ENCODE data around the gene TBX2.
"Not testable (repeated sequence)": the region's sequence is repeated elsewhere in the genome, so short reads cannot be mapped to it uniquely, and the experiment has no call there.

The TBX2 gene

DNA sequence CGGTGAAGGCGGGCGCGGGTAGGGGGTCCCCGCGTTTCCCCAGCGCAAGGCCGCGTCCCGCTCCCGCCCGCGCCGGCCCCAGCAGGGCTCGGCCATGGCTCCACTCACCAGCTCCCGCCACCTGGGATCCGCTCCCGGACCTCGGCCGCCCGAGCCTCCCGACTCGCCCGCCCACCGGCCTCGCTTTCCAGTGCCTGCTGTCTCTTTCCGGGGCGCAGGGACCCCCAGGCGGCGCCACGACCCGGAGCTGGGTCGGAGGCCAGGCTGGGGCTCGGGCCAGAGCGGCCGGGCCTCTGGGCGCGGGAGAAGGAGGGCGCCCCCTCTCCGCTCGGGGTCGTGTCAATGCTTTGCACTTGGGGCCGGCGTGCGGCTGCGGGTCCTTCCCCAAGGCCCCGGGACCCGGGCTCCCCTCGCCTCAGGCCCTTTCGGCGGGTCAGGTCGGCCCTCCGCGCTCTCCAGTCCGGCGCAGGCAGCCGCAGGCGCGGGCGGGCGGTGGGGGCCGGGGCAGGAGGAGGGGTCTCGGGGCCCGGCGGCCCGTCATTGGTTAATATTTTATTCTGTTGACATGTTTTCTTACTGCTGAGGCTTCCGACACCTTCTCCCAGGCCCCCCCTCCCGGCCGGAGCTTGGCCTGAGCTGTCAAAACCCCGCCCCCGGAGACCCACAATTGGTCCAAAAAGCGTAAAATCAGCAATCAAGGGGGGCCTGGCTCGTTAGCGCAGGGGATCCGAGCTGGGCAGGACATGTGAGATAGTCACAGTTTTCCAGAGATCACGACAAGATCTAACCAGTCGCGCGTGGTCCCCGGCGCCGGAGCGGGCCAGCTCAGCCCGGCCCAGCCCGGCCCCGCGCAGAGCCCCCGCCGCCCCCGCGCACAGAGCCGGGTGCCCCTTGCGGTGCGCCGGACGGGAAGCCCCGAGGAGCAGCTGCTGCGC, at the start of gene TBX2:
Gene TBX2, plus strand, starts transcription at position 713 of the 935 bp plus-strand sequence. CDS start 334 bp downstream, outside the sequence.
- no peak for DNase-seq

DNA sequence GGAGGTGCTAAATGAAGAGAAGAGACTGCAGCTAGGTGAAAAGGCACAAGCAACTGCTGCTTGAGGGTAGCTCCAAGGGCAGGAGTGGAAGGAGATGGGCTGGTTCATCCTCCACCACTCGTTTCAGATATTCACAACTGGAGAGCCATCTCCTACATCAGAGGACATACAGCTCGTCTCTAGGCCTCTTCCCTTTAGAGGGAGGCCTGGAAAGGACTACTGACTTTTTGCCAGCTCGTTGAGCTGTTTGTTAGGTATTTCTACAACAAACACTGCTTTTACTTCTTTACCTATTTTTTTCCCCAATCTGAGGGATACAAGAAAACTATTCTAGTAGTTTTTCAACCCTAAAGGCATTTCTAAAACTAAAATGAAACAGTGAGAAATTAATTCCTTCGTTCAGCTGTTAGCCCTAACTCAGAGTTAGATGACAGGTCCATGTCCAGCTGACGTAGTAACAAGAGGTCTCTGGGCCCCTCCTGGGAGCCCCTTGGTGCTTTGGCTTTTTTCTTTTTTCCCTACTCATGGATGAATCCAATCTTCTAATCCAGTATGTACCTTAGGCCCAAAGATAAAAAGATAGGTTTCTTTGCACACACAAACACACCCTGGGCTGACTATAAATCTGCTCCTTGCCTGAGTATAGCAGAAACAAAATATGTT, 47.8 kb upstream of the TBX2 start:
- no peak for DNase-seq

DNA sequence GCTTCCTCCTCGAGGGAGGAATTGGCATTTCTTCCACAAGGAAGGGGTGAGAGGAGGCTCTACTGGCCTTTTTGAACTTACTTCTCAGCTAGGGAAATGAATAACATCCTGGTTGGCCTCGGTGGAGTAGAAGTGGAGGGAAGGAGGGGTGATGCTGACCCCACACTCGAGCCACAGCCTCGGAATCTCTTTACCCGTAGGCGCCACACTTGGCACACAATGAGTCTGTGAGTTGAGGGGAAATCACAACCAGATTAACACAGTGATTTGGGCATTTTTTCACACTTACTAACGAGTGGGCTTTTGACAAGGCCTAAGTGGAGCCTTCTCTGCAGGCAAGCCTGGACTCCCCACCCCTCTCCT, 47.3 kb upstream of the TBX2 start:
- DNase-seq = no peak

DNA sequence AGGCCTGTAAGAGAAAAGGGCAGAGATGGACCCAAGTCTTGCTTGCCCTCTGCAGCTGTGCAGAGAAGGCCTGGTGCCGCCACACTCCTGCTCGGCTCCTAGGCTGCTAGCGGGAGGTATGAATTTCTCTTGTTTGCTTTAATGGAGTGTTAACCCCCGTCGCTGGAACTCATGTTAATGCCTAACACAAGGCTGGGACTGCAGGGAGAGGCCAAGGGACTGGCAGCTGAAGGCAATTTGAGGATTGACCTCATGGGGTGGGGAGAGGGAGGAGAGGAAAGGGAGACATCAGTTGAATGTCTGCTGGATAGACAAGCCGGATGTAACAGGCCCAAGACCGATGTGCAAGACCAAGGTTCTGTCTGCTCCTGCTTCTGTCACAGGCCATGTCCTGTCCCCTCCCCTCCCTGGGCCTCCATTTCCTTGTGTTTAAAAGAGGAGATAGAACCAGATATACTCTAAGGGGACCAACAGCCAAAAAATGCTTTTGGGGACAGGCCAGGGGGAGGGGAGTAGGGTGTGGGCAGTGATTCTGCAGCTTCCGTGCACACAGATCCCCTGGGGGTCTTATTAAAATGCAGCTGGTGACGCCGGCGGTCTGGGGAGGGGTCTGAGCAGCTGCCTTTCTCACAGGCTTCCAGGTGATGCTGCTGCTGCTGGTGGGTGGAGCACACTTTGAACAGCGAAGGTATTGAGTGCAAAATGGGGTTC, 46.7 kb upstream of the TBX2 start:
- no peak for DNase-seq

DNA sequence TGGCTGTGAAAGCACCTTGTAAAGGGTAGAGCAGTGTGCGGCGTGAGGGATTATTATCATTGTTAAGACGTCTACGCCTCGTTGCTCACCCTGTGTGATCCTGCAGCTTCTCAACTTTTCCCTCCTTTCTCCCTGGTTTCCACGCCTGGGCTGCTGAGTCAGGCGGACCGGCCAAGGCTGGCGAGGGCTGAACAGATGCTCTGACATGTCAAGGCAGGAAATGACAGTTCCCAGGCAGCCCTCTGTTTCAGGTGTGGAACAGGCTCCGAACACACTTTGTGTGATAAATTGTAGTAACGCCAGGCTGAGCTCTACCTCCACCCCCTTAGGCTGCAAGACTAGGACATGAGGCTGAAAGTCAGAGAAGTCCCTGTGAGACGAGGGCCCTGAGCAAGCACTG, 46.0 kb upstream of the TBX2 start:
- no peak for DNase-seq

DNA sequence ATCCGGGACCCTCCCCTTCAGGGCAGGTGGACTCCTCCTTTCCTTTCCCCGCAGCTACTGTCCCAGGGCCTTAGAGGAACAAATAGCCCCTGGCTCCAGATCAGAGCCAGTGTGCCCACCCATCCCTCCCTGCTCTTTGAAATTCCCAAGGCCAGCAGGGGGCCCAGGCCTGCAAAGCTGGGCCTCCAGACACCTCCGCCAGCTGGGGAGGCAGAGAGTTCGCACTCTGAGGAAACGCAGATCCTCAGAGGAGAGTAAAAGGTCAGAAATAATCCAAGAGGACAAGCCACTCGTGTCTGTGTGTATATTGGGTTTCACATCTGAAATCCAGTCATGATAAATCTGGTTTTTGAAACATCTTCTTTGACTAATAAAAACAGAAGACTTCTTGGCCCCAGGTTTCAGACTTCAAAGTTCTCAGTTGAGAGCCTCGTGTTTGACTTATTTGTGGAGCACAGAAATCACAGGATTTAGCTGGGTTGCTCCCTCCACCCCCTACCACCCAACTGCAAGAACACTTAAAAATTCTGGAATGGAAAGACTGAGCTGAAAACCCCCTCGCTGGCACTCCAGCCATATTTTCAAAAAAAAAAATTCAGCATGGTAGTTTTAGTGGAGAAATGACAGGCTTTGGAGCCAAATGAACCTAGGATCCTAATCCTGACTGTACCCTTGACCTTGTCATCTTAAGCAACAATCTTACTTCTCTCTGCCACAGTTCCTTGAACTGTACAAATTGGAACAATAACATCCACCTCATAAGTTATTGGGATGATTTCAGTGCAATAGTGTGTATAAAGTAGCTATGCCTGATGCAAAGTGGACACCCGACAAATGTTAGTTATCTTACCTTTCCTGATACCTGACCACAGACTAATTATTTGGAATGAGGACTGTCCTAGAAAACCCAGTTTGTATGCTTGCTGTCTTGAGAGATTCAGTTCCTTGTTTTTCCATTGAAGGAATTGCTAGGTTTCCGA, 44.5 kb upstream of the TBX2 start:
- no peak for DNase-seq

DNA sequence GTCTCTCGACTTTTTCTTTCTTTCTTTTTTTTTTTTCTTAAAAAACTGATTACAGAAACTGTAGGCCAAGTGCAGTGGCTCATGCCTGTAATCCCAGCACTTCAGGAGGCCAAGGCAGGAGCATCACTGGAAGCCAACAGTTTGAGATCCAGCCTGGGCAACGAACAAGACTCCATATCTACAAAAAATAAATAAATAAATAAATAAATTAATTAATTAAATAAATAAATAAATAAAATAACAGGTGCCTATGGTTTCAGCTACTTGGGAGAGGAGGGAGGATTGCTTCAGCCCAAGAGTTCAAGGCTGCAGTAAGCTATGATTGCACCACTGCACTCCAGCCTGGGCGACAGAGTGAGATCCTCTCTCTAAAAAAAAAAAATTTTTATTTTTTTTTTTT, 42.6 kb upstream of the TBX2 start:
- DNase-seq = not testable (repeated sequence)

DNA sequence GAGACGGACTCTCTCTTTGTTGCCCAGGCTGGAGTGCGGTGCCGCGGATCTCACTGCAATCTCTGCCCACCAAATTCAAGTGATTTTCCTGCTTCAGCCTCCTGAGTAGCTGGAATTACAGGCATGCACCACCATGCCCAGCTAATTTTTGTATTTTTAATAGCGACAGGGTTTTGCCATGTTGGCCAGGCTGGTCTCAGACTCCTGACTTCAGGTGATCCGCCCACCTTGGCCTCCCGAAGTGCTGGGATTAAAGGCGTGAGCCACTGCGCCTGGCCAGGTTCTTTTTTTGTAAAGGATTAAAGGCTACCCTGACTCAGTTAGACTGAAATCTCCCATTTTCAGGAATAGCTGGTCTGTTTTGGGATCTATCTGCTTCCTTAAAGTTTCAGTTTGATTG, 40.1 kb upstream of the TBX2 start:
- not testable (repeated sequence) for DNase-seq

DNA sequence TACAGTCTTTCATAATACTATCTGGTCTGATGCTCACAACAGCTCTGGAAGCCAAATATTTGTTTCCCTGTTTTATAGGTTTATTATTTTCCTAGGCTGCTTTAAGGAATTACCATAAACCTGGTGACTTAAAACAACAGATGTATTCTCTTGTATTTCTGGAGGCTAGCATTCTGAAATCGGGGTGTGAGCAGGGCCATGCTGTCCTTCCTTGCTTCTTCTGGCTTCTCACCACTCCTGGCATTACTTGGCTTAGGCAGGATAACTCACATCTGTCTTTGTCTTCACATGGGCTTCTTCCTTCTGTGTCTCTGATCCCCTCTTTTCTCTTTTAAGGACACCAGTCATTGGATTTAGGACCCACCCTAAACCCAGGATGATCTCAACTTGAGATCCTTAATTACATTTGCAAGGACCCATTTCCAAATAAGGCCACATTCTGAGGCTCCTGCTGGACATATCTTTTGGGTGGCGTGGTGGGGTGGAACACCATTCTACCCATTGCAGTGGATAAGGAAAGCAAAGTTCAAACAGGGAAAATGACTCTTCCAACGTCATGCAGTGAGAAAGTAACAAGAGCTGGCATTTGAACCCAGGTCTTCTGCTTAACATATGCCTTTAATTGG, 39.2 kb upstream of the TBX2 start:
- DNase-seq = no peak

DNA sequence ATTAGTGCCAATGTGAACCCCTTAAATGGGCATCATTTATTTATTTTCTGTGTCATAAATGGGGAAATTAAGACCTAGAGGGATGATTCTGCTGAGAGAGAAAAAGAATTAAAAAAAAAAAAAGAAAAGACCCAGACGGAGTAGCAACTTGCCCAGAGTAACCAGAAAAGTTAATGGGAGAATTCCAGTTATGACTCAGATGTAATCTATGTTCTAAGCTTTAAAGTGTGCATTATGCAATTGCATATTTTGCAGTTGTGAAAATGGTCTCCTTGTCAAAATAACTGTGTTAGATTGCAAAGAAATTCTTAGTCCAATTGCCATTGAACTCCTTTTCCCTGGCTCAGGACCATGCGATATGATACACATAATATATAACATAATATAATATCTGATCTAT, 38.6 kb upstream of the TBX2 start:
- no peak for DNase-seq

DNA sequence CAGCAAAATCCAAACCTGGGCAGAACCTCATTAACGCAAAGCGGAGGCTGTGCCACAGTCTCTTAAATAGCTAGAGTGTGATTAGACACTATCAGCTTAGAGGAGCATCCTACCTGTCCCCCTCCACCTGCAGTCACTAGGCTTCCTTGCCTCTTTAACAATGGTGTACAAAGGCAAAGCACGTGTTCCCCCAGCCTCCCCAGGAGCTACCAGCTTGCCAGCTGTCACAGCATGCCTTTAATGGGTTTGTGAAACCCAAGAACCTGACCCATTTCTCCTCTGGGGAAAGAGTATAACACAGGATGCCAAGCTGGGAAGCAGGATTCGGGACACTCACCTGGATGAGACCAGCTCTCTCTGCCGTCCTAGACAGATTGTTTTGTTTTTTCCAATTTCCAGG, 37.2 kb upstream of the TBX2 start:
- DNase-seq = no peak

DNA sequence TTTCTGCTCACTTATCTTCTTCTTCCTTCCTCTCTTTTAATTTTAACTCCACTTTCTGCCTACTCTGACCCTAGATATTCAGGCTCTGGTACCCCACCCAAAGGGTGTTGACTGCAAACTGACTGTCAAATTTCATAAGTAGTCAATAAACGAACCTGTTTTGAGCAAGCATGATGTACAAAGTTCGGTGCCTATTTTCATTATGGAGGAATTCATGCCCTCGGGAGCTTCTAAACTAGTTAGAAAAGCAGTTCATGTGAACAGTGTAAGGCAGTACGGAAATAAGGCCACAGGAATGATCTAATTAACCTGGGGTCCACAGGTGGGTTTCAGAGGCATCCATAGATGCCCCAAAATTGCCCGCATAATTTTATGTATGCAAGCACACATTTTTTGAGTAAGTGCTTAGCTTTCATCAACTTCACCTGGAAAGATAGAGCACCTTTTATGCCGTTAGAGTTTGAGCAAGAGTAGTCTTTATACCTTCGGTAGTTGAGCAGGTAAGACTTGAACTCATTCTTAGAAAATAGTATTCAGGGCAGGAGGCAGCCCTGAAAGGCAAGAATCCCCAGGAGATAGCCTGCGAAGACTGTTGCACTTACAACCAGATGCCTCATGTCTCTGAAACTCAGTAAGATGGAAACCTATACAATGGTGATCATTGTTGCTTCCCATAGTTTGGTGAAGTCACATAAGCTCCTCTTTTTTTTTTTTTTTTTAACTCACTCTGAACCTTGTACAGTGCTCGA, 36.6 kb upstream of the TBX2 start:
- DNase-seq = no peak

DNA sequence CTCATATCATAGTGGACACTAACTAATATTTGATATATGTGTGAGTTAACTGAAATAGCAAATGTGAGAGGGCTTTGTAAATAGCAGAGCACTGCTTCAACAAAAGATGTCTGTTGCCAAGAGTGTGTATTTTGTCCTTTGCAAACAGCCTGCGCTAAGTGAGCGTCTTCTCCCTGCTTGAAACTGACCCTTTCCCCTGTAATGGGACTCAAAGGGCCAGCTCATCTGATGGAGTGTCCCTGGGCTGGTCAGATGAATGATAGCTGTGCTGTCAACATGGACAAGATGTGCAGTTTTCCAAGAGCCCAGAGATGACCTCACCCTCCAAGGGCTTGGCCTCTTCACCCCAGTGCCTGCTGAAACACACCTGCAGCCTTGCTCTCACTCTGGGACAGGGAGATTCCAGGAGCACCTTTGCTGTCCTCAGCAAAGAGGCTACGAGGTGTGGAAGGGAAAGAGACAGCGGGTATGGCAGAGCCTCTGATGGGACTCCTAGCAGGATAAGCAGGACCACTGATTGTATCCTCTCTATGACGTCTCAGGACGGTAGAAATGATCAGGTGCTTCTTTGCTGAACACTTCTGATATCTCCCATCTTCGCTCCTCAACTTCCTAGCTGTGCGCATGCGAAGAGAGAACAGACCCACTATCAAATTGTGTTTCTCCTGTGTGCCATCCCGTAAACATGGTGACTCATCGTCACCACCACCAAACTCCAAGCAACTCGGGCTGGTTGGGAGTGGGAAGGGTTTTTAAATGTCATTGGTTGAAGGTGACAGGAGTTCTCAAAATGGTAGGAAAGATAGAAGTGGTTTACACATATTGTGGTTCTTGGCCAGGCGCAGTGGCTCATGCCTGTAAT, 35.8 kb upstream of the TBX2 start:
- no peak for DNase-seq

DNA sequence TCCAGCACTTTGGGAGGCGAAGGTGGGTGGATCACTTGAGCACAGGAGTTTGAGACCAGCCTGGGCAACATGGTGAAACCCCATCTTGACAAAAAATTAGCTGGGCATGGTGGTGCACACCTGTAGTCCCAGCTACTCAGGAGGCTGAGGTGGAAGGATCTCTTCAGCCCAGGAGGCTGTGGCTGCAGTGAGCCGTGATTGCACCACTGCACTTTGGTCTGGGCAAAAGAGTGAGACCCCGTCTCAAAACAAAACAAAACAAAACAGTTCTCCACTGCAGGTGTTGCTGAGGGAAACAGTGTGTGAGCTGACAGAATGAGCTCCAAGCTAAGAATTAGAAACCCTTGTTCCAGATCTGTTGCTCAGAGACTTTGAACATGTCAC, 35.2 kb upstream of the TBX2 start:
- DNase-seq = no peak

DNA sequence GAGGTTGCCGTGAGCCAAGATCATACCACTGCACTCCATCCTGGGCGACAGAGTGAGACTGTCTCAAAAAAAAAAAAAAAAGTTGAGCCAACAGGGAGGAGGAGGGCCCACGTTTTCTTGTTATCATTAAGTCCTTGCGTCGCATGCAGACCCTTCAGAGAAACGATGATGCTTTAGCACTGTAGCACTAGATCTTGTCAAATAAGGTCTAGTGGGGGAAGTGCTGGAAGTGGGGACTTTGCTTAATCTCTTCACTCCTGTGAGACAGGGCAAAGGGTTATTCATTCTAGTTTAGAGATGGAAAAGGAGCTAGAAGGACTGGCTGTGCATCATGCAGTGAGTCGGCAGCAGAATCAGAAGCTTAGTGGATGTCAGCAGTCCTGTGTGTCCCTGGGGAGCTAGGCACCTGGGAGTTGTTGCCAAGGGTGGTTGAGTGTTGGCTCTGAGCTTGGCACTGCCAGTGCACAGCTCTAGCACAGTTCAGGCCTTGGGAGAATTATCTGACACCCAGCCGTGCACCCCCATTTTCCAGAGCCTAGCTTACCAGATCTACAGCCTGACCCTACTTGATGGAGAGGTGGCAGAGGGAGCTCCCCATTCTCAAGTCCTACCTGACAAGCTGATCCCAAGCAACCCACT, 33.4 kb upstream of the TBX2 start:
- DNase-seq = no peak

DNA sequence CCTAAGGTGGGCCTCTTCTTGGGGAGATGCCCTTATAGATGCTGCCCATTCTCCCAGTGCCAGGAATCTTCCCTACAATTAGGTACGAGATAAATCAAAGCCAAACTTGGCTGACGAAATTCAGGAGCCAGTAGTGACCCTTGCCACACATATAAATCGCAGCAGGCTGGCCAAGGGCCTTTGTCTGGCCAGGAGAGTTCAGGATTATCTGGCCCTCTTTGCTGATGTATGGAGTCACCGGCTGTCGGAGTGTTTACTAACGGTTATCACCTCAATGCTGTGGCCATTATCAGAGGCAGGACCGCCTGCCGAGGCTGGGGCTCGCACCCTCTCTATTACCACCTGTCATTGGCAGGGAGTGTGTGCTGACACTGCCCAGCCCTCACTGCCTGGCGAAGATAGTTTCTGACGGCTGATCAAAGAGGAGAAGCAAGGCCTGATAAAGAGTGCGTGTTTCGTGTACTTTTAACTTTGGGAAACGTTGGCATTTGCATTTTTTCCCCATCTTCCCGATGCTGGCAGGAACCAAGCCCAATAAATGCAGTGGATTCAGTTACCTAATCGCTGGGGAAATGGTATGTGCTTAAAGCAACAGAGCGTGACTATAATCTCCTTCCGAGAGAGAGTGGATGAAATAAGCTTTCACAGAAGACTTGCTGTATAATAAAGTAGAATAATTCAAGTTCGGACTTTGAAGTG, 32.8 kb upstream of the TBX2 start:
- no peak for DNase-seq

DNA sequence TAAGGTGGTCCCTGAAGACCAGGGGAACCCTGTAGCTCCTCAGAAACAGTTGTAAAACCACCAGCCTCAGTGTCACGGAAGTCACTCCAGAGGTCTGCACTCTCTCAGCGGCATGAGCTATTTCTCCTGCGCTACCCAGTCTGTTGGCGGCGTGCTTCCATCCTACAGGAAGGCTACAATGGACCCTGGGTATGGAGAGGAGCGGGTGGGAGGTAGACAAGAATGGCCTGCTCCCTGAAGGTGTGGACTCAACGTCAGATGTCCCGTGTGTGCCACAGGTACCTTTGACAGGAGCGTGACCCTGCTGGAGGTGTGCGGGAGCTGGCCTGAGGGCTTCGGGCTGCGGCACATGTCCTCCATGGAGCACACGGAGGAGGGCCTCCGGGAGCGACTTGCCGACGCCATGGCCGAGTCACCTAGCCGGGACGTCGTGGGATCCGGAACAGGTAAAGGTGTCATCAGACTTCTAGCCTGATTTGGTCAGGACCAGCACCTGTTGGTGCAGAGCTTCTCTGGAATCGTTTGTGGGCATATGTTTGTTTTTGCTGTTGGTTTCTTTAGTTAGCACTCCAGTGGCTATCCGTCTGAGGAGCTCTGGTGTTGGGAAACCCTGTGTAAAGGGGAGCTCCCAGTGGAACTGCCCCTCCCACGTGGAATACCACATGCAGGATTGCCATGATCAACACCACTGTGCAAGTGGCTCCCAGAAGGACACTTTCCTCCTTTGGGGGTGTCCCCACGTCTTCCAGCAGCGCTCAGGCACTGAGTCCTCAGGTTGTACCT, 31.4 kb upstream of the TBX2 start:
- DNase-seq = no peak

DNA sequence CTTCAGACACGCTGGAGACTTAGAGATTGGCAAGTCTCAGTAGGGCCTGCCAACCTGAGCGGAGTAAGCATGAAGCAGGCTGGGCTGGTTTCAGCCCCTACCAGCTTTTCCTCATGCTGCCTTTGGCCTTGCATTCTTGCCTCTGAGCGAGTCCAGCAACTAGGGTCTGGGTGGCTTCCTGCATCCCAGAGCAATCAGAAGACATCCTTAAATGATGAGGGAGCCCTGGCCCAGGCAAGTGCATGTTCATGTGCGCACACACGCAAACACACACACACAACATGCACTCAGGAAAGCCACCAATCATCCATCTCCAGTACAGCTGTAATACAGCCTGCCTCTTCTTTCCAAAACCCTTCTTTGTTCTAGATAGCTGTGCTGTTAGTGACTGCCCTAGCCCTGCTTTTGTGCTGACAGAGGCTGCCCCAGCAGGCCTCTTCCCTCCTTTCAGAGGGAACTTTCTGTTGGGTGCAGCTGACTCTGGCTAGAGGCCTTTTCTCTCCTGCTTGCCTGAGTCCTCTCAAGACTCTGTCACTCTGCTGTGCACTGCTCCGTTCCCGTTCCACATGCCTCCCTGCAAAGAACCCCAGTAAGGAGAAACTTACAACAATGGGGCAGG, 30.7 kb upstream of the TBX2 start:
- DNase-seq = no peak

All from CD4-positive, alpha-beta T cell treated with Interferon gamma for 1 hour (primary cell).